ENCODE data around the gene DLGAP4.

GRCh38 chr20:36454332-36454697, 148.2 kb downstream of the DLGAP4 start:
- no peak for TF ChIP-seq CTCF (IDR thresholded peaks at IDR 0.05; ENCODE audit: low read depth, low read length, poor library complexity, severe bottlenecking)
- TF ChIP-seq EZH2phosphoT487 (IDR thresholded peaks at IDR 0.05; ENCODE audit: borderline replicate concordance, low read length): no peak

All from DOHH2 (cell line).